Measurements from ENCODE around the gene RP9.

RP9 gene
- 12.1 to 15.0 reads per million in 2 donors for total RNA-seq

DNA sequence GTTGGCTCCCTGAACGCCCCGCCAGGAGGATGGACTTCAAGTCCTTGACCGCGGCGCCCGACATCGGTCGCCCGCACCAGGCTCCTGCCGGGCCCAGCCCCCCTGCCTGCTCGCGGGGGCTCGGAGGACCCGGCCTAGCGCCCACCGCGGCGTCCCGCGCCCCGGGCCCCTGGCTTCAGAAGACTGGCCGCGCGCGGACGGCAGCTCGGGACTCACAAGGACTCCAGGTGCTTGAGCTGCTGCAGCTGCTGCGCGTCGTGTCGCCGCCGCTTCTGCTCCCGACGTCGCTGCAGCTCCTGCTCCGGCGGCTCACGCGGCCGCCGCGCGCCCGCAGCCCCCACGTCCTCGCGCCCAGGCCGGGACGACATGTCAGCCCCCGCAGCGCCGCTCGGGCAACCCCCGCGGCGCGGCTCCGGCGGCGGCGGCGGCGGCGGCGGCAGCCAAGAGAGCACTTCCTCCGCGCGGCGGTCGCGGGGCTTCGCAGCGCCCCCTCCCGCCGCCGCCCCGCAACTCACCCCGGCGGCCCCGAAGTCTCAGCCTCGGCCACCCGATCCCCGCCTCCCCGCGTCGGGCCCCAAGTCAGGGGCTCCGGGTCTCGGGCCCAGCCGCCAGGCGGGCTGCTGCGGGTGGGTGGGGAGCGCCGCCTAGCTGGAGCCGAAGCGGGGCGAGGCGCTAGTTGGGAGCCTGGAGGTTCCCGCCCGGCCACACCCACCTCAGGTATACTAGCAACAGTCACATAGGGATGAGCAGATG, at the start of gene RP9:
Gene RP9 (minus strand): TSS at position 400 of the 753 bp plus-strand sequence. CDS start 32 bp downstream, at position 368.
- DNase-seq: peak; percentile 69

DNA sequence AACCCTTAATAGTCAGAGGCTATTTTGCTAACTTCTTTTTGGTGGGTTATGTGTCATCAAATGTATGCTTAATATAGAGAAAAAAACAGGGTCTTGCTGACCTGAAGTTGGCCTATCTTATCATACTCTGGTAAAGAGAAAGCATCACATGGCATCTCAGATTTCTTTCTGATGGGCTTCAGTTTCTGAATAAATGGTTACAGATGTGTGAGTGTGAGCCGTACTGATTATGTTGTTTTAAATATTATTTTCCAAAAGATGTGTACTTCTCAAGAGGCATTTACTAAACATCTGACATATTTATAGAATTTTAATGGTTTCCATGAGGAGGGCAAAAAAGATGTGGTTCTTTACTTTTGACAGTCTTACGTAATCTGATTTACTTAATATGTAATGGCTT, 48.6 kb upstream of the RP9 start:
- DNase-seq: no peak

DNA sequence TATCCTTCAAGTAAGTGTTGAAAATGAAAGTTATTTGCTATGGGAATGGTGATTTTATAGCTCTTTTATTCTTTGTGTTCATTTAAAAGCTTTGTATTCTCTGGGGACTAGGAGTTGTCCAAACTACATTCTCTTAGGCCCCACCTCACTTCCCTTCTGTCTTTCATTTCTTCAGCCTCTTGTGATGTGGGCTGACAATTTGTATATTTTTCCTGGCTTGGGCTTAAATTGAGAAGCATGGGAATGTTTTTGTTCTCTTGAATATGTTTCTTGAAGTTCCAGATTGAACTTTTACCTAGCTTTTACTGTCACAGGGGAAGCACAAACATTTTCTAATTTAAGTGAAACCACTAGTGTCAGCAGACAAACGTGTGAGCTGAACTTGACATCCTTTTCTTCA, 48.1 kb upstream of the RP9 start:
- DNase-seq: no peak

DNA sequence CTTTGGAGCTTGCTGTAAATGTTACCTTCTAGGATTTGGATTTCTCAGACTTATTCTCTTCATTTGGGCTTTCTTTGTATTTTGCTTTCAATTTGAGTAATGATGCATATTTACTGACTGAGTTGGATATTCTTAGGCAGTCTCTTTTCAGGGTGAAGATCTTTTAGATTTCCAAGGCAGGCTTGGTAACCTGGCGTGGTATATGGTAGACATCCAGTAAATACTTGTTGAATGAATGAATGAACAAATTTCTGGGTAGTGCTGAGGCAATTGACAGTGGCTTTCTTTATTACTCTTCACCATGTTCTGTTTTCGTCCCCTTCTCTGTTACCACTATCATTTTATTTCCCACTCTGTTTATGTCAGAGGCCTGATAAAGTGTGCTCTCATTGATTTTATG, 47.2 kb upstream of the RP9 start:
- DNase-seq: no peak

DNA sequence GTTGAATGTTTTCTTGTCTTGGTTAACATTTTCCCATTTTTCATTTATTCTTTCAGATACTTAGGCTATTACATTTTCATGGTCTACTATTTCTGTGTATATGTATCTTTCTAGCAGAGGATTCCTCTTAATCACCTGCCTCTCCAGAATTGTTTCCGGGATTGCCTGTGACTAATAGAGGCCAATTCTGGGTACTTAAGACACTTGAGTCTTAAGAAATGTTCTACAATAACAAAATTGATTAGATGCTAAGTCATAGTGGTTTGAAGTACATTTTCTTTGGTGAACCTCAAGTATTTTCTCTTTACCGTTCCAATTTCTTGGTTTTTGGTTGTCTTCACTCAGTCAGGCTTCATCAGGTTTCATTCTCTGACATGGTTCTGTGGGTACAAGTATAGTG, 46.6 kb upstream of the RP9 start:
- no peak for DNase-seq

- DNase-seq: no peak
These were observed 42.9 kb upstream of the RP9 start for GRCh38 chr7:33152087-33152486.

DNA sequence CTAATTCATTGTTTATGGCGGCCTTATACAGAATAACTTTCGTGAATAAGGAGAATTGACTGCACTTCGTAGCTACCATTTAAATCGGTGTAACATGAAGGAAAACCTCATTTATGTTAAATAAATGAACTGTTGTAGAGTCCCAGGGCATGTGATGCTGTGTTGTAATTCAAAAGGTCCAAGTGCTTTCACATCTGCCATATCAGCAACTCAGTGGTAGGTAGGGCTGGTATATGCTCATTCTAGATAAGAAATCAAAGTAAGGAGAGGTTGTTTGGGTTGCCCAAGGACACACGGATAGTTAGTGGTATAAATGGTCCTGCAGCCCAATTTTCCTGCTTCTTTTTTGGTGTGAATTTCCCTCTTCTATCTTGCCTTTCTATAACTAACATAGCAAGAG, 36.0 kb upstream of the RP9 start:
- DNase-seq: no peak

DNA sequence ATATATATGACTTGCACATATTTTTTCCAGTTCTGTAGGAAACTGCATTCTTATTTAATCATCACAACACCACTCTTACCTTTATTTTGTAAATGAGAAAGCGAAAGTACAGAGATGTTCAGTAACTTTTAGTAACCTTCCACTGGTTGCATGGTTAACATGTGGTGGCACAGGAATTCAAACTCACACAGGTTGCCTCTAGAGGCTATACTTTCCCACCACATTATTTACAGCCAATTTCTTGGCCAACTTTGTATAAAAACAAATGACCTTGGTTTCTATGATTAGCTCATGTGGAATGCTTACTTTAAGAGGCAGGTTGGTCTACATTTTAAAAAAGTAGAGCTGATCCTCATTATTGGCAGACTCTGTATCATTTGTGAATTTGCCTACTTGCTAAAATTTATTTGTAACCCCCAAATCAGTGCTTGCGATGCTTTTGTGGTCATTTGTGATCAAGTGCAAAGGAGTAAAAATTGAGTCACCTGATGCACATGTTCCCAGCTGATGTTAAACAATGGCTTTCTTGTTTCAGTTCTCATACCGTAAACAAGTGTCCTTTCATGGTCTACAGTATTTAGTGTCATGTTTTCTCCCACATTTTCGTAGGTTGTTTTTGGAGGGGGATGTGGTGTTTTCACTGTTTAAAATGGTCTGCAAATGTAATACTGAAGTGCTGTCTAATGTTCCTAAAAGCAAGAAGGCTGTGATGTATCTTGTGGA, 35.0 kb upstream of the RP9 start:
- no peak for DNase-seq

- no peak for DNase-seq
These were observed 33.4 kb upstream of the RP9 start for GRCh38 chr7:33142585-33142984.

GRCh38 chr7:33137103-33137502, 27.9 kb upstream of the RP9 start:
- no peak for DNase-seq

DNA sequence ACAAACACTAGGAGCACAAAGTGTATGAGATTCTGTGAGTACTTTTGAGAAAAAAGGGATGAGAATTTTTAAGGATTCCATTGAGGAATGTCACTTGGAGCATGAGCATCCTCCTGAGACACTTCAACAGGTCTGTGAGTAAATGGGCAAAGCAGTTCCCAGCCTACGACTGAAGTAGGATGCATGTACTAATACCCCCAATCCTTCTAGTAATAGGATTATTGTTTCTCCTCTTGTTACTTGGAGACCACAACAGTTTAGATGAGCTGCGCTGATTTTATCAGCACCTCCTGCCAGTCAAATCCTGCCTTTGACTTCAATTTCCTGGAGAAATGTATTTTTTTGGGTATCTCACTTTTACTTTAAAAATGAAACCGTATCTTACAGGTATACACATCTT, 21.0 kb upstream of the RP9 start:
- no peak for DNase-seq

DNA sequence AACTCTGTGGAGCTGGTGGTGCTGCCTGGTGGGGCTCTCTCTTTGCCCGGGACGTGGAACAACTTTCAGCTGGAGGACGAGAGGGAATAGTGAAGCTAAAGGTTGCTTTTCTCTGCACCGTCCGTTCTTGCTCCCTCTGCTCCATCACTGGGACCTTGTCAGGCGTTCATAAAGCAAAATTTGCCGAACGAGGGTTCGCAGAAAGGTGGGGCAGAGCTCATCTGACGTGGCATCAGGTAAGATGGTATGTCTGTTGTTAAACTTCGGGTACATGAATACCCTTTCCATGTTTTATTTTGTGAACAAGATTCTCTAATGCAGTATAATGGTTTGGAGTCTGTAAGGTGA, 20.6 kb upstream of the RP9 start:
- DNase-seq: no peak

DNA sequence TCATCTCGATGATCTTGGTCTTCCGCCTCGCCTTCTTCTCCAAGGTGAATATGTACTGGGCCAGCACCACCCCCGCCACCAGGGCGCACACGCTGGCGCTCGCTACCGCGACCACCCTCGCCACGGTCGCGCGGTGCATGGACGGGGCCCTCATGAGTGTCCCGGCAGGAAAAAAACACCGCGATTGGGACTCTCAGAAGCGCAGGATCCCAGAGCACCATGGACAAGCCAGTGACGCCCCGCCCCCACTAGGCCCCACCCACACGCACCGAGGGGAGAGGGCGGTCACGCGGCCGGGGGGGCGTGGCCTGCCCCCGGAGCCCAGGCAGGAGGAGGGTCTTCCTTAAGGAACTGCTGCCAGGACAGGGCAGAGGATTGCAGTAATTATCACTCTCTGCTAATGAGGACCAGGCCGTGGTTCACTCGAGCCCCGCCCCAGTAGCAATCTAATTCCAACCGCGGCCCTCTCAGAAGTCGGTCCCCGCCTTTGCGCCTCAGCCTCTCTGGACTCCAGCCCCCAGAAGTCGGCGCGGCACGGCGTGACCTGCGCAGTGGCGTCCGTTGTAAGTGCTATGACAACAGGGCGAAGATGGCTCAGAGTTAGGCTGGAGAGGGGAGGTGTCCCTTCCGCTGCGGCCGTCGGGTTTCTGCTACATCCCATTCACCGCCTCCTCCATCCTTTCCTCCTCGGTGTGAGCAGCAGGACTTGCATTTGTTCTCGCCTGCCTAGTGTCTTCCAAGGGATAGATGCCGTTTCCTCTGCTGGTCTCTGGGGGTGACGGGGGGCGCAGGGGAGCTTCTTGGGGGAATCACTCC, 20.0 kb upstream of the RP9 start, which contains the start of gene BBS9:
Gene BBS9 (plus strand): TSS at position 575 of the 816 bp plus-strand sequence. CDS start 16,689 bp downstream, outside the sequence.
- DNase-seq: peak; percentile 91

DNA sequence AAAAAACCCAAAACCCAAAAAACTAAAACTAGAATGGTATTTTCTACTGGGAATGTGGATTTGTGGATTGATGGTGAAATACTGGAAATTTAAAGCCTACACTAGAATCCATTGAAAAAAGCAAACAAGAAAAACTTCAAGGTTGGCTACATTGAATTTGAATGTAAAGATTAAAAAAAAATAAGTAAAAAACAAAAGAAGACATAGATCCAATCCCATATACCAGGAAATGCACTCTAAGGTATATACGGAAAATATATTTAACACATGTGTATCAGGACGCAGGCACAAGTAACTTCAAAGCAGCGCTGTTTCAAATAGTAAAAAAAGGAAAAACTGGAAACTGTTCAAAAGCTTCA, 19.4 kb upstream of the RP9 start:
- DNase-seq: no peak

- no peak for DNase-seq
These were observed 17.9 kb upstream of the RP9 start for GRCh38 chr7:33127085-33127484.

GRCh38 chr7:33118383-33118782, 9.2 kb upstream of the RP9 start:
- no peak for DNase-seq

- no peak for DNase-seq
These were observed 5.8 kb upstream of the RP9 start for GRCh38 chr7:33114976-33115375.

- no peak for DNase-seq
These were observed 2.4 kb upstream of the RP9 start for GRCh38 chr7:33111614-33112013.

DNA sequence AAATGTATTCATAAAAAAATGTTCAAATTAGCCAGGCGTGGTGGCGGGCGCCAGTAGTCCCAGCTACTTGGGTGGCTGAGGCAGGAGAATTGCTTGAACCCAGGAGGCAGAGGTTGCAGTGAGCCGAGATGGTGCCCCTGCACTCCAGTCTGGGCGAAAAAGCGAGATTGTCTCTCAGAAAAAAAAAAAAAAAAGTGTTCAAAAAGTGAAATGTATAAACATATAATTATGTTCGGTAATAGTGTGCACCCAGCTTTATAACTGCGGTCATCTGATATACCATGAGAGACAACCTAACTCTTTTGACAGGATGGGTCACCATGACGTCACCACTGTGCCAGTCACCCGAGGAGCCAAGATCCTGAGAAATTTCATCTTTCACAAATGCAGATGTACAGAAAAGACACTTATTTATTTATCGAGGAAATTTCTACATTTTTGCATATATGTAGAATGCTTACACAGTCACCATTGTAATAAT, 594 bp upstream of the RP9 start:
- DNase-seq: no peak

DNA sequence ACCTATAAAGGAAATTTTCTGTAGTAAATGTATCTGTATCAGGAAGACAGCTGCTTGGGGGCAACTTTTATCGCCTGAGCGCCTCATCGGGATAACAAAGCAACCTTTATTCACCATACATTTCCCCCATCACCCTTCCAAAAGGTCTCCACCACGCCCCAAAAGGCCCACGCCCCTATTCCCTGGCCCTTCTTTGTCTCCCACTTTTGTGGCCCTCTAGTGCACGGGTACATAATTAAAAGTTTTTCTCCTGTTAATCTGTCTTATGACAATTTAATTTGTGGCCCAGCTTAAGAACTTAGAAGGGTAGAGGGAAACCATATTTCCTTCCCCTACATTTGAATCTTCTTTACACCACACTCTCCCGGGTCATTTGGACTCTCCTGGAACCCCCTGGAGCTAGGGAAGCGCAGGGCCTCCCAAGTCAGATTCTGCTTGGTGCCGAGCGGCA, 625 bp downstream of the RP9 start:
- peak; percentile 5 for DNase-seq

DNA sequence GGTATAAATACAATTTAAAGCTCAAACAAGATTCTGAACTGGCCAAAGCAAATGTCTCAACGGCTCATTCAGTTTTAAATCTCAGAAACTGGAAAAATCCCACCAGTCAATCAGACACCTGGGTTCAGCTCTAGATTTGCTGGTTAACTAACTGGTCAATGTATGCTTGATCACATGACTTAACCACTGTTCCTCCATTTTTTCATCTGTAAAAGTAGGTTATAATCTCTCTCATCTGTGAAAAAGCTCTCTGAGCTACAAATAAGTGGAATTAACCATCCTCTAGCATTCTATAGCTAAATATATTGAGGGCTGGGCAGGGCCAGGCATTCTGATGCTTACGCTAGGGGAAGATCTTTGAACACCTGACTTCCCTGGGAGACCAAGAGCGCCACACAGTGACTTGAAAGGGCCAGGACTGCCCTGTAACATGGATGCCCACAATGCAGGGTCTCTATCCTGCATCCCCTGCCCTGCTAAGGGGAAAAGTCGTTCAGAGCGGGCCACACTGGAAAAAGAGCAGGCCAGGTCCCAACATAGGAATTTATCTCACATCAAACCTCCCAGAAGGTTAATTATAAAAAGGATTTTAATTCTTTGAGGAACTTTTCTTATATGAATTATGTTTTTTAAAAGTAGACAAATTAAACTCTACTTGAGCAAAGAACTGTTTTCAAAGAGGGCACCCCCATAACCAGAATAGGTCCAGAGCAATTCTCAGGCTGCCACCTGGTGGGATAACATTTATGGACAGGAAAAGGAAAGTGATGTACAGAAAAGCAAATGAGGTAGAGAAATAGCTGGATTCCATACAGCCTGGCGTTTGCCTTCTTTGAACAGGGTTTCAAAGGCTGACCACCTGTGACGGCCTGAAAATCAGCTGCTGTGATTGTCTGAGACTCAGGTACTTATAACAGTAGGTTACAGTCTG, 1.8 kb downstream of the RP9 start:
- peak; percentile 23 for DNase-seq

- DNase-seq: no peak
These were observed 7.3 kb downstream of the RP9 start for GRCh38 chr7:33101906-33102305.

Measured in T-helper 9 cell (primary cell).